Lower lobe of right lung (tissue), 2 donors: ENCODE measurements around the gene PDE6G. TPM values are rescaled to one million over a fixed set of nuclear protein-coding genes. Genes with fewer than 3 reads are reported as not detected.

ENCODE experiments used
- ATAC-seq, 2 donors: fragments of 200-7000 bp; cut with Tn5 transposase; one replicate each; pipeline ENCODE4 v1.9.1; 2020 to 2022; ENCODE audit warnings: mild to moderate bottlenecking in 2 of 2, moderate library complexity in 2 of 2
- DNase-seq: peaks from one replicate; pipeline ENCODE4 v3.0.0-alpha.2; 2020
- H3K27ac ChIP-seq: fragments of 200-600 bp; one replicate; pipeline ENCODE4 v1.8.0; 2022
- H3K27me3 ChIP-seq: fragments of 200-600 bp; one replicate; pipeline ENCODE4 v1.8.0; 2022; ENCODE audit warnings: low read depth
- H3K36me3 ChIP-seq: fragments of 200-600 bp; one replicate; pipeline ENCODE4 v1.8.0; 2022; ENCODE audit warnings: mild to moderate bottlenecking
- H3K4me1 ChIP-seq: fragments of 200-600 bp; one replicate; pipeline ENCODE4 v1.8.0; 2022
- H3K4me3 ChIP-seq: fragments of 200-600 bp; one replicate; pipeline ENCODE4 v1.8.0; 2022; ENCODE audit warnings: mild to moderate bottlenecking
- H3K9me3 ChIP-seq: fragments of 200-600 bp; one replicate; pipeline ENCODE4 v1.8.0; 2022
- intact Hi-C: fragments of 100-400 bp; cut with DNase I; formaldehyde crosslinking; loops from one replicate; pipeline ENCODE4 v1.11.0; 2022
- total RNA-seq: library from RNA; stranded (reverse); fragmentation: NEBNext Ultra II Directional; extraction: Animal tissue kit (Norgen Biotek cat#: 25700); gene quantifications from one replicate; pipeline ENCODE4 v1.2.1, GENCODE V29; 2021
- TF ChIP-seq, protein P1 (sequence below): fragments of 200-600 bp; IDR thresholded peaks from one replicate; pipeline ENCODE4 v1.8.0; 2022; ENCODE audit warnings: antibody characterized with exemption, mild to moderate bottlenecking
- donor health status: DM: no; HTN: yes; CAD: no; lungs with severe emphysema.

Gene PDE6G
- total RNA-seq, 1 donor from 2014 or later: 2.0 TPM

DNA sequence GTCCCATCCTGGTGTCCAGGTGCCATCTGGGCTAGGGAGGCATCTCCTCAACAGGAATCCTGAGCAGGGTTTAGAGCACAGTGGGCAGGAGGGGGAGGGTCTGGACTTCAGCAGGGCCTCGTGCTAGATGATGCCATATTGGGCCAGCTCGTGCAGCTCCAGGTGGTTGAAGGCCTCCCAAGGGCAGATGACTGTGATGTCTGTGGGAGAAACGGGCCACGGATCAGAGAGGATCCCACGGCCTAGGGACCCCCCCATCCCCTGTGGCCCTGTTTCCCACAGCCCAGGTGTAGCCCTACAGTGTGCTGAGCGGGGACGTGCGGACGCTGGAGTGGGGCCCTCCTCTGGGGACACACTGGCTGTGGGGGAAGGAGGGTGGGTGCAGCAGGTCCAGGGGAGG is 5.4 kb downstream of the PDE6G start:
- Histone ChIP-seq H3K9me3 (no peaks in the 10 kb centered on the region), H3K27me3 (peaks cover 47% of the 10 kb centered on the region), H3K4me3 (no peak overlapping the region), H3K36me3 (no peaks in the 10 kb centered on the region), H3K27ac (no peak overlapping the region), H3K4me1 (no peaks in the 10 kb centered on the region)
- ATAC-seq (no peak), DNase-seq (no peak)
- TF ChIP-seq, protein P1, sequence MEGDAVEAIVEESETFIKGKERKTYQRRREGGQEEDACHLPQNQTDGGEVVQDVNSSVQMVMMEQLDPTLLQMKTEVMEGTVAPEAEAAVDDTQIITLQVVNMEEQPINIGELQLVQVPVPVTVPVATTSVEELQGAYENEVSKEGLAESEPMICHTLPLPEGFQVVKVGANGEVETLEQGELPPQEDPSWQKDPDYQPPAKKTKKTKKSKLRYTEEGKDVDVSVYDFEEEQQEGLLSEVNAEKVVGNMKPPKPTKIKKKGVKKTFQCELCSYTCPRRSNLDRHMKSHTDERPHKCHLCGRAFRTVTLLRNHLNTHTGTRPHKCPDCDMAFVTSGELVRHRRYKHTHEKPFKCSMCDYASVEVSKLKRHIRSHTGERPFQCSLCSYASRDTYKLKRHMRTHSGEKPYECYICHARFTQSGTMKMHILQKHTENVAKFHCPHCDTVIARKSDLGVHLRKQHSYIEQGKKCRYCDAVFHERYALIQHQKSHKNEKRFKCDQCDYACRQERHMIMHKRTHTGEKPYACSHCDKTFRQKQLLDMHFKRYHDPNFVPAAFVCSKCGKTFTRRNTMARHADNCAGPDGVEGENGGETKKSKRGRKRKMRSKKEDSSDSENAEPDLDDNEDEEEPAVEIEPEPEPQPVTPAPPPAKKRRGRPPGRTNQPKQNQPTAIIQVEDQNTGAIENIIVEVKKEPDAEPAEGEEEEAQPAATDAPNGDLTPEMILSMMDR: no peak
- intact Hi-C loops: no loop called here

DNA sequence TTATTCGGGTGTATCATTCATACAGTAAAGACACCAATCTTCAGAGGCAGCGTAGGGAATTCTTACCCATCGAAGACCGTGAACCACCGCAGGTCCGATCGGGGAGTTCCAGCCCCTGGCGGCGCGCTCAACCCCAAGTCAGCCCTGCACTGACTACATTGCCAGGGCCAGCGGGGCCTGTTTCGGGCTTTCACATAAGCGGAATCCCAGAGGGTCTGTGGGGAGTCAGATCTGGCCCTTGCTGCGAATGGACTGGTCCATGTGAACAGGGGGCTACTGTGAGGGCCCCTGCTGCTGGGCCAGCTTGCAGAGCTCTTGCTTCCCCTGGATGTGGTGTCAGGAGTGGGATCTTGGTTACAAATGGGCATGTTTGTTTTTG is 7.6 kb downstream of the PDE6G start:
- no peak for ATAC-seq
- H3K27me3 ChIP-seq: peaks cover 47% of the 10 kb centered on the region
- intact Hi-C loops: no loop called here

DNA sequence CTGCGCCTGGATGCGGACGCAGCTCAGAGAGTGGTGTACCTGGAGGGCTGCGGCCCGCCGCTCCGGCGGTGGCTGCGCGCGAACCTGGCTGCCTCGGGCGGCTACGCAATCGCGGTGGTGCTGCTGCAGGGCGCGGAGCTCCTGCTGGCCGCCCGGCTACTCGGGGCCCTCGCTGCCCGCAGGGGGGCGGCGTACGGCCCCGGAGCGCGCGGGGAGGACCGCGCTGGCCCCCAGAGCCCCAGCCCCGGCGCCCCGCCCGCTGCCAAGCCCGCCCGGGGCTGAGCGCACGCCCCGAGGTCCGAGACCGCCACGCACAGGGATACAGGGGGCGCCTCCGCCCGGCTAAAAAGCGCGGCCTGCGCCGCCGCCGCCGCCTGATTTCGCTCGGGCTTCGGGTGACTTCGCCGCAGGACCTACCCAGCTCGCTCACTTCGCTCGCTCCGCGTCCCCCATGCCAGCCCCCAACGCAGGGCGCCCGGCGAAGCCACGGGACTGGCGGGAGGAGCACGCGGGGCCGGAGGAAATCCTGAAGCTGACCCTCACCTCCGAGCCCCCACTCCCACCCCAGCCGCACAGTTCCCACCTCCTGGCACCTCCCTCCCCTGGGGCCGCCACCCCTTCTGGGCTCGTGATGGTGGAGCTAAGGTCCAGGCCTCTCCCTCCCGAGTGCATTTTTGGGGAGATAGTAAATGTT is 8.2 kb downstream of the PDE6G start:
- no peak for ATAC-seq
- intact Hi-C loops: no loop called here

More for the DNA sequence above, 7.6 kb downstream of the PDE6G start:
- Histone ChIP-seq H3K4me1 (no peaks in the 10 kb centered on the region), H3K9me3 (no peaks in the 10 kb centered on the region), H3K27ac (no peak overlapping the region), H3K4me3 (no peak overlapping the region), H3K36me3 (no peaks in the 10 kb centered on the region)
- TF ChIP-seq, protein P1: no peak
- no peak for DNase-seq

DNA sequence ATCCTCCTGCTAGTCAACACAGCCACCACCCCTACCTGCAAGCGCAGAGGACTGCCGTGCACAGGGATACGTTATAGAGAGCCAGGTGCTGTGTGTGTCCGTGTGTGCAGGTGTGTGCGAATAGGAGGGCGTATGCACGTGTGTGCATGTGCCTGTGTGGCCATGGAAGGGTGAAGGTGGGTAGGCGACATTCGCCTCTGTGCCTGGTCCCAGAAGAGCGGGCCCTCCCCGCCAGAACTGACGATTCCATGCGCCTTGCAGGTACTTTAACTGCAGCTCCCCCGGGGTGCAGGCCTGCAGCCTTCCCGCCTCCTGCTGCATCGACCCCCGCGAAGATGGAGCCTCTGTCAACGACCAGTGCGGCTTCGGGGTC is 8.7 kb downstream of the PDE6G start:
- Histone ChIP-seq H3K4me1 (no peaks in the 10 kb centered on the region), H3K27ac (no peak overlapping the region), H3K27me3 (peaks cover 47% of the 10 kb centered on the region), H3K36me3 (no peaks in the 10 kb centered on the region), H3K9me3 (no peaks in the 10 kb centered on the region), H3K4me3 (no peak overlapping the region)
- DNase-seq: no peak
- TF ChIP-seq, protein P1: no peak
- intact Hi-C loops: no loop called here
- ATAC-seq: no peak

More for the DNA sequence above, 8.2 kb downstream of the PDE6G start:
- H3K36me3 ChIP-seq: no peaks in the 10 kb centered on the region
- DNase-seq: no peak
- H3K27ac ChIP-seq: no peak overlapping the region
- H3K4me3 ChIP-seq: no peak overlapping the region
- TF ChIP-seq, protein P1: no peak
- H3K27me3 ChIP-seq: peaks cover 47% of the 10 kb centered on the region
- no peaks in the 10 kb centered on the region for H3K4me1 ChIP-seq
- H3K9me3 ChIP-seq: no peaks in the 10 kb centered on the region

DNA sequence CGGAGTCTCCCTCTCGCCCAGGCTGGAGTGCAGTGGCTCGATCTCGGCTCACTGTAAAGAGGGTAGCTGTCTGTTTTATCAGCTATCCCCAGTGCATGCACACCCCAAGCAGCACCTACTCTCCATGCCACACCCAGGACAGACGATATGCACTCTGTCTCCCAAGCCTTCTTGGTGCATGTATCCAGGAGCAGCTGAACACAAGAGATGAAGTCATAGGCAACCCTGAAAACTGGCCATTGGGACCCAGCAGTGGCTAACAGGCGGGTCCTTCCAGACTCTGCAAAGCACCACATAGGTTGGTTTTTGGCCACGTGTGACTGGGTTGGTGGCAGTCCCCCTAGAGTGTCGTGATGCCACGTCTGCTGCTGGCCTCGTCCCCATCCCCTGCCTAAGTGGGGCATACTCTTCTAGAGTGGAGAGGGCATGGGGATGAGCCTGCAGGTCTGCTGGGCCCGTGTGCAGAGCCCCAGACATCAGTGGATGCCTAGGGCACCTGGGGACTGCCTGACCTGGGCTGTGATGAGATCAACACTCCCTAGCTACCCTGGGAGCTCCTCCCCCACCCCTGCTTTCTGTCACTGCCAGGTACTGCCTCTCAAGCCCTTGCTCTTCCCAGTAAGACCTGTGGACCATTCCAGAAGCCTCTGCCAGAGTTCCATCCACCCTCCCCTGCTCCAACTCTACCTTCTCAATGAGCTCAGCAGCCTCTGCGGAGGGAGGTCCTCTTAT is 9.3 kb downstream of the PDE6G start:
- DNase-seq (no peak), ATAC-seq (no peak)
- intact Hi-C loops: no loop called here
- TF ChIP-seq, protein P1: no peak
- no peaks in the 10 kb centered on the region for H3K4me1 ChIP-seq
- no peak overlapping the region for H3K27ac ChIP-seq
- H3K9me3 ChIP-seq: no peaks in the 10 kb centered on the region
- H3K27me3 ChIP-seq: peaks cover 47% of the 10 kb centered on the region
- H3K36me3 ChIP-seq: no peaks in the 10 kb centered on the region
- H3K4me3 ChIP-seq: no peak overlapping the region
